GM18511 (cell line): ENCODE results near the gene TMEM270.
"Not testable (repeated sequence)": the region's sequence is repeated elsewhere in the genome, so short reads cannot be mapped to it uniquely, and the experiment has no call there.

ENCODE experiments used
- ATAC-seq: cut with Tn5 transposase; IDR thresholded peaks from one replicate; pipeline ENCODE4 v1.9.1; 2021; ENCODE audit warnings: mild to moderate bottlenecking, moderate library complexity; ENCODE audit not compliant: unreplicated experiment

Gene TMEM270

DNA sequence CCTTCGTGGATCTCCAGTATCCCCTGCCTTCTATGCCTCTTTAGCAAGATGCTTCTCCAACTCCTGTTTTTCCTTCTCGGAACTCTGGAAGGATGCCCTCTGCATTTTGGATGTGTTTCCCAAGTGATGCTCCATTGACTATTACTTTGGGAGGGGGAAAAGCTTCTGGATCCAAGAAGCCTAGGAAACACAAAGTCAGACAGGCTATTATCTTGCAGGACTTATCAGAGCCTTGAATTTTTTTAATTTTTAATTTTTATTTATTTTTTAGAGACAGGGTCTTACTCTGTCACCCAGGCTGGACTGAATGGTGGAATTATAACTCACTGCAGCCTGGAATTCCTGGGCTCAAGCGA is 21.1 kb downstream of the TMEM270 start:
- ATAC-seq: no peak

DNA sequence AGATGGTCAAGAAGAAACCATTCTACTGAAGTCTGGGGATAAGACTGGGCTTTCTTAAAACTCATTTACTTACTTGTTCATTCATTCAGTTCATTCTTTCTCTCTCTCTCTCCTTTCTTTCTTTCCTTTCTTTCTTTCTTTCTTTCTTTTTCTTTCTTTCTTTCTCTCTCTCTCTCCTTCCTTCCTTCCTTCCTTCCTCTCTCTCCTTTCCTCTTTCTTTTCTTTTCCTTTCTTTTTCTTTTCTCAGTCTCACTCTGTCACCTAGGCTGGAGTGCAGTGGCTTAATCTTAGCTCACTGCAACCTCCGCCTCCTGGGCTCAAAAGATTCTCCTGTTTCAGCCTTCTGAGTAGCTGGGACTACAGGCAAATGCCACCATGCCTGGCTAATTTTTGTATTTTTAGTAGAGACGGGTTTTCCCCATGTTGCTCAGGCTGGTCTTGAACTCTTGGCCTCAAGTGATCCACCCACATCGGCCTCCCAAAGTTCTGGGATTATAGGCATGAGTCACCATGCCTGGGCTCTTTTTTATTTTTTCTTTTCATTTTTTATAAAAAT is 24.0 kb downstream of the TMEM270 start:
- not testable (repeated sequence) for ATAC-seq

DNA sequence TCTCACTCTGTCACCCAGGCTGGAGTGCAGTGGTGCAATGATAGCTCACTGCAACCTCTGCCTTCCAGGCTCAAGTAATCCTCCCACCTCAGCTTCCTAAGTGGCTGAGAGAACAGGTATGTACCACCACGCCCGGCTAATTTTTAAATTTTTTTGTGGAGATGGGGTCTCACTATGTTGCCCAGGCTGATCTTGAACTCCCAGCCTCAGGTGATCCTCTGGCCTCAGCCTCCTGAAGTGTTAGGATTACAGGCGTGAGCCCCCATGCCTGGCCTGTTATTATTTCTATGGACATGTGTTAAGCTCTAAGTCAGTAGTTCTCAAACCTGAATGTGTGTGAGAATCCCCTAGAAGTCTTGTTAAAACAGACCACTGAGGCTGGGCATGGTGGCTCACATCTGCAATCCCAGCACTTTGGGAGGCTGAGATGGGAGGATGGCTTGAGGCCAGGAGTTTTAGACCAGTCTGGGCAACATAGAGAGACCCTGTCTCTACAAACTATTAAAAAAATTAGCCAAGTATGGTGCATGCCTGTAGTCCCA is 24.5 kb downstream of the TMEM270 start:
- ATAC-seq: no peak

DNA sequence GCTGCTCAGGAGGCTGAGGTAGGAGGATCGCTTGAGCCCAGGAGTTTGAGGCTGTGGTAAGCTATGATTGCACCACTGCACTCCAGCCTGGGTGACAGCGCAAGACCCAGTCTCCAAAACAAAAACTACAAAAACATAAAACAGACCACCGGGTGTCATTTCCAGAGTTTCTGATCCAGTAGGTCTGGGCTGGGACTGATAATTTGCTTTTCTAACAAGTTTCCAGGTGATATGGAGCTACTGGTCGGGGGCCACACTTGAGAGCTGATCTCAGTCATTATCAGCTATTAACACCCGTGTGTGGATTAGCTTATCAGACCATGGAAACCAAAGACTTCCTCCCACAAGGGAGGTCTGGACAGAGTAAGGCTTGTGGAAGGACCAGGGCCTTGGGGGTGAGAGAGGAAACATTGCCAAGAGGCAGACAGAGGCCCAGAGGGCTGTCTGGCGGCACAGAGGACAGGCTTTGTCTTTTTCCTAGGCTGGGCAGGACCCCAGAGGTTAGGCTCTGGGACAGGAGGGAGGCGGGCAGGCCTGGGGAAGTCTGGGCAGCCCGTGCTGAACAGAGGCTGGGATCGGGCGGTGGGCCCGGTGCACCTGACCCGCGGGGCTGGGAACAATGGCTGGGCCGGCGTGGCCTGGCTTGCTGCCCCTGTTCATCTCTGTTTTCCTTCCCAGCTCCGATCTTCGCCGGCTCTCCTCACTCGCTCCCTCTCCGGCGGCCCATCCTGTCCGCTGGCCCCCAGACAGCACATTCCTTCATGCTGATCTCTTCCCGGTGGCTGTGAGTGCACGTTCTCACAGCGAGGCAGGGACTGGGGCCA is 25.2 kb downstream of the TMEM270 start:
- ATAC-seq: no peak

DNA sequence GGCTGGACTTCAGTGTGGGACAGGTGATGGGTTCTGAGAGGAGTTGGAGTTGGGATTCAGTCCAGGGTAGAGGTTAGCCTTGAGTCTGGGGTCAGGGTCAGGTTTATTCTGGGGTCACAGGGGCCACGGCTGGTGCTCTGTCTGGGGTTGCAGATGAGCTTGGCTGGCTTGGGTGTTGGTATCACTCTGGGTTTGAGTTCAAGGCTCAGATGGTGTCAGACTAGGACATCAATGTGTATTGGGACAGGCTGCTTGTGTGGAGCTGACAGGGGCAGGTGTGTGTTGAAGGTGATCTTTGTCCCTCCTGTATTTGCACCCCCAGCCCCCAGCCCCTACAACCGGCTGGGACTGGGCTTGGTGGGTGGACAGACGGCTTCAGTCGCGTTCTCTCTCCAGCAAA is 26.8 kb downstream of the TMEM270 start:
- no peak for ATAC-seq

DNA sequence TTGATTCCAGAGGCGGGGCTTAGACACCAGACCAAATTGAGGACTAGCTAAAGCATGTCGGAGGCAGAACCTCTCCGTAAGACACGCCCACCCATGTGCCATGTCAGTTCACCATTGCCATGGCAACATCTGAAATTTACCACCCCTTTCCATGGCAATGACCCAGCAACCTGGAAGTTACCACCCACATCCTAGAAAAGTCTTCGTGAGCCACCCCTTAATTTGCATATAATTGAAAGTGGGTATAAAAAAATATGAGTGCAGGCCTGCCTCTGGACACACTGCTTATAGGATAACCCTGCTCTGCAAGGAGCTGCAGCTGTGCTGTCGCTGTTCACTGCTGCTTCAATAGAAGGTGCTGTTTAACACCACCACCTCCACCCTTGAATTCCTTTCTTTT is 28.0 kb downstream of the TMEM270 start:
- no peak for ATAC-seq

DNA sequence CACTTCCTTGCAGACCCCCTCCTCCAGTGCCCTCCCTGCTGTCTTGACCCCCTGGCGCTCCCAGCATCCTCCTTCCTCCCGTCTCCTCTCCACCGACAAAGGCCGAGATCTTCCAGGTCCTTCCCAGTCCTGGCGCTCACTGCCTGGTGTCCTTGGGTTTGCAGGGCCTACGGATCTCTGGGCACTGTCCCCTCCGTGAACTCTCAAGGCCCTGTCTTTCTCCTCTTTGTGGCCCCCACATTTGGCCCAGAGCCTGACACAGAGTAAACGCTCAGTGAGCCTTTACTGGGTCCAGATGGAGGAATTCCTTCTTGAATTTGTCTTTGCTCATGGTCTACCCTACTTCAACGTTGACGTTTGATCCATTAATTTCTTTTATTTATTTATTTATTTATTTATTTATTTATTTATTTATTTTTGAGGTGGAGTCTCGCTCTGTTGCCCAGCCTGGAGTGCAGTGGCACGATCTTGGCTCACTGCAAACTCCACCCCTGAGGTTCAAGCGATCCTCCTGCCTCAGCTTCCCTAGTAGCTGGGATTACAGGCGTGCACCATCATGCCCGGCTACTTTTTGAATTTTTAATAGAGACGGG is 29.7 kb downstream of the TMEM270 start:
- ATAC-seq: no peak

DNA sequence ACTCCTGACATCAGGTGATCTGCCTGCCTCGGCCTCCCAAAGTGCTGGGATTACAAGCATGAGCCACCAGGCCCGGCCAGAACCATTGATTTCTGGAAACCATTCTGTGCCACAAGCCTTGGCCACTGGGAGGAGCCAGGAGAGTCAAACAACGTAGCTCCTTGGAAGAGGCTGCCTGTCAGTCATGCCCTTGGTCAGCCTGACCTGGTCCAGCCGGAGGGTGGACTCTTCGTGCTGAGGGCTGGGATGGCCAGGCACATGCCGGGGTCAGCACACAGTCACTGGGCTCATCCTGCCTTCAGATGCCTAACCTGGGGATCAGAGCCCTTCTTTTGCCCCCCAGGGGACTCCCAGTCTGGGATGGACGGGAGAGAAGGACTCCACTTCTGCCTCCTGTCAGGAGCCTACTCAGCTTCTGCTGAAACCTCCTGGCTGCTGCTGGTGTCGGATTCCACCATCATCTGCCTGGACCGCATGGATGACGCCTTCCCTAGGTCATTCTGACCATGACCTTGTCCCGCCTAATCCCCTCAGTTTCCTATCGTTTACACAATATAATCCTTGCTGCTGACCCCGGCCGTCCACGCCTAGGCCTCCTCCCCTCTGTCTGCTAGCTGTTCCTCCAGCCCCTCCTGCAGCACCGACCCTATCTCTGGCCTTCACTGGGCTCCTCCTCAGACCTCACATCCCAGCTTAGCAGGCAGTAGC is 30.4 kb downstream of the TMEM270 start:
- ATAC-seq: no peak

DNA sequence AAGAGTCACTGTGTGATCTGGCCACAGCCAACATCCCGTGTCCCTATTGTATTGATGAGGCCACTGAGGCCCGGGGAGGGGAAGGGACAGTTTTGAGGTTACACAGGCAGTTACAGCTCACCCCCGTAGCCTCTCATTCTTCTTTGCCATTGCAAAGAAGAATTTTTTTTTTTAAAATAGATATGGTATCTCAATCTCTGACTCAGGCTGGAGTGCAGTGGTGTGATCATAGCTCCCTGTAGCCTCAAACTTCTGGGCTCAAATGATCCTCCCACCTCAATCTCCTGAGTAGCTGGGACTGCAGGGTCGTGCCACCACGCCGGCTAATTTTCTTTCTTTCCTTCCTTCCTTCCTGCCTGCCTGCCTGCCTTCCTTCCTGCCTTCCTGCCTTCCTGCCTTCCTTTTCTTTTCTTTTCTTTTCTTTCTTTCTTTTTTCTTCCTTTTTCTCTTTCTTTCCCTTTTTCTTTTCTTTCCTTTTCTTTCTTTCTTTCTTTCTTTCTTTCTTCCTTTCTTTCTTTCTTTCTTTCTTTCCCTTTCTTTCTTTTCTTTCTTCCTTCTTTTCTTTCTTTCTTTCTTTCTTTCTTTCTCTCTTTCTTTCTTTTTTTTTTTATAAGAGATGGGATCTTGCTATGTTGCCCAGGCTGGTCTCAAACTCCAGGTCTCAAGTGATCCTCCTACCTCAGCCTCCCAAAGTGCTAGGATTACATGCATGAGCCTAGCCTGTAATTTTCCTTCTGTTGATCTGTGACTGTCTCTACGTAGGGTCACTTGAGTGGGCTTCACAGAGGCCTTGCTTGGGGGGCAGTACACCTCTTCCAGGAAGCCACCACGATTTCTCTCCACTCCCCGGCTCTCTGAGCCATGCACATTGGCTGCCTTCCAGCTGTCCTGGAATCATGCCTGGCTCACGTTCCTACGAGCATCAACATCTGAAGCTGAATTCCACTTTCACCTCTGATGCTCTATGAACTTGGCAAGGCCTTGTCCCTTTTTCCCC is 31.3 kb downstream of the TMEM270 start:
- ATAC-seq: no peak

DNA sequence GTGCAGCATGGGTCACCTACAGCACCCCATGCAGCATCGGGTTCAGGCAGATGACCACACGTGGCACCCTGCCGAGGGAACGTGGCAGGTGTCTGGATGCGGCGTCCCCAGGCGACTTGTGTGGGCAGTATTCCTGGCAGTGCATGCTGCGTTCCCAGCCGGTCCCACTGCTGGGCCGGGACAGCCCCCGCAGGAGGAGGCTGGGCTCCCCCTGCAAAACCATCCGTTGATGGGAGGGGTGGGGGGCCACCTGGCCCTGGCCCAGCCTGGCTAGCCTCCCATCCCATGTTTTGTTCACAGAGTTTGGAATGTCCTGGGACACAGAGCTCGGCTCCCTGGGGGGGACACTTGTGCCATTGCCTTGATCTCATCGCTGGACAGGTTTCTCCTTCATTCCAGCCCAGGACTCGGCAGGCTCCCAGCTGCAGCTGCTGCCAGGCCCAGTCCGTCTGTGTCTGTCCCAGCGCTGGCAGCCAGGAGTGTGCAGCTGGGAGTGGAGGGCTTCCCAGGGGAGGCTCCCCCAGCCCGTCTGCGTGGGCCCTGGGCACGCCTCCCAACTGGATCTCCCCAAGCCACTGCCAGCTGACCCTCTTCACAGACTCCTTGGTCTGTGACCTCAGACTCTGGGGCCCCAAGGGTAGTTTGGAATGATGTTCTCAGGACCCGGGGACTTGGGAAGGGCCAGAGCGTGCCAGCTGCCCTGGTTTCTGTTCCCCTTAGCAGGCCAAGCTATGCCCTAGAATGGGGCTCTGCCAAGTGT is 32.6 kb downstream of the TMEM270 start:
- no peak for ATAC-seq

DNA sequence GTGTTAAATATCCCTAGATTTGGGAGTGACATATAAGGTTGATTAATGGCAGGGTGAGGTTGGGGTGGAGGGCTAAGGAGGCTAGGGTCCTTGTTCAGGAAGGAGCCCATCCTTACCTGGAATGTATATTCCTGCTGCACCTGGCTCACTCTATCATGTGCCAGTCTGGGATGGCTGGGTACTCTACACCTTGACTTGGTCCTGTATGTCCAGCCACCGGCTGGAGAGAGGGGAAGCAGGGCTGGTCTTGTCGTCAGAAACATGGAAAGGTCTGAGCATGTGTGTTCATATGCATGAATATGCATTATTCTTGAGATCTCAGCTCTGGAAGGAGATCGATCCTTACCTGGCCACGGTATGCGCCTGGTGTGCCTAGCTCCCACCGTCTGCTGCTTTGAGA is 33.2 kb downstream of the TMEM270 start:
- ATAC-seq: no peak

DNA sequence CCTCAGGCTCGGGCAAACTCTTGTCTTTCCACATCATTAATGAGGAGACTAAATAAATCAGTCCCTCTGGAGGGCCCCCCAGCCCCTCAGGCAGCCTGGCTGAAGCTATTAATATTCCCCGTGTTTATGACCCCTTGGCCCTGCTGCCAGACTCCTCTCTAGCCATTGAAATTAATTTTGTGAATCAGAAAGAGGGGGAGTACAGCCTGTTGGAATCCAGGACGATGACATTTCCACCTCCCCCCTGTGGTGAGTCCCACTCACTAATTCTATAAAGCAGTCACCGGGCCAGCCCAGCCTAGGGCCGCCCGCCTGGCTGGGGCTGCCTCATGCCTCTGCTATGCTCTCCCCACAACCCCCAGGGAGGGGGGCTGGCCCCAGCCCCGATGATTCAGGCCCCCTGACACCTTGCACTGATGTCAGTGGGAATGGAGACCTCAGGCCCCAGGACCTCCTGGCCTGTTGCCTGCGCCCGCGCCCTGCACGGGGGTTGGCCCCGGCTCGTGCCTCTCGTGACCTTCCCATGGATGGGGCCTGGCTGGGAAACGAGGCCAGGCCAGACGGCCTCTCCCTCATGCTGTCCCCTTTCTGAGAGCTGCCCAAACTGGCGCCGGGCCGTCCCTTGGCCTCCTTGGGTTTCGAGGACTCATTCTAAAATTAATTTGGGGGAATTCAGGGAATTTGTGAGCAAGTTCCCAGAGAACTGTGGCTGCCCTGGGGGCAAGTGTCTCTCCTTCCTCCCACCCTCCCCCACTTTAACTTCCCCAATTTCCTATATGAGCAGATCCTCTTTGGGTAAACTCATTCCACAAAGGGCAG is 34.0 kb downstream of the TMEM270 start:
- ATAC-seq: no peak

DNA sequence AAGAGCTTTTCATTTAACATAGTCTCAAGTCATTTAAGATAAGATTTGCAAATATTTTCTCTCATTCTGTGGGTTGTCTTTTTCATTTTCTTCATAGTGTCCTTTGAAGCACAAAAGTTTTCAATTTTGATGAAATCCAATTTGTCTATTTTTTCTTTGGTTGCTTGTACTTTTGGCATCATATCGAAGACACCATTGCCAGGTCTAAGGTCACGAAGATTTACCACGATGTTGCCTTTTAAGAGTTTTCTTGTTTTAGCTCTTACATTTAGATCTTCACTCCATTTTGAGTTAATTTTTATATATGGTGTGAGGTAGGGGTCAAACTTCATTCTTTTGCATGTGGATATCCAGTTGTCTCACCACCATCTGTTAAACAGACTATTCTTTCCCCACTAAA is 34.7 kb downstream of the TMEM270 start:
- ATAC-seq: no peak

DNA sequence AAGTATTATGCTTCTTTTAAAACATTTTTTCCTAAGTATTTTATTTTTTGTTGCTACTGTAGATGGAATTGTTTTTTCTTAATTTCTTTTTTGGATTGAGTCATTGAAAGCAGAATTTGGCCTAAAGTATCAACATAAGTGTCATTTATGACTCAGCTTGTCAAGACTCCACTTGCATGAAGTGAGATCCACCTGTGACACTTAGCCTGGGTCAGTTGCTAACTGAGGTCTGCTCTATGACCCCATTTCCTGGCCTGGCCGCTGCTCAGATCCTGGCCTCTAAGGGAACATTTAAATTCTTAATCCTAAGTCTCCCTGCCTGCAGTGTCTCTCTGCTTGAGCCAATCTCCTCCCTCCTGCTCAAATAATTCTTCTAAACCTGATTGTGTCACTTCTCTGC is 35.5 kb downstream of the TMEM270 start:
- ATAC-seq: no peak

DNA sequence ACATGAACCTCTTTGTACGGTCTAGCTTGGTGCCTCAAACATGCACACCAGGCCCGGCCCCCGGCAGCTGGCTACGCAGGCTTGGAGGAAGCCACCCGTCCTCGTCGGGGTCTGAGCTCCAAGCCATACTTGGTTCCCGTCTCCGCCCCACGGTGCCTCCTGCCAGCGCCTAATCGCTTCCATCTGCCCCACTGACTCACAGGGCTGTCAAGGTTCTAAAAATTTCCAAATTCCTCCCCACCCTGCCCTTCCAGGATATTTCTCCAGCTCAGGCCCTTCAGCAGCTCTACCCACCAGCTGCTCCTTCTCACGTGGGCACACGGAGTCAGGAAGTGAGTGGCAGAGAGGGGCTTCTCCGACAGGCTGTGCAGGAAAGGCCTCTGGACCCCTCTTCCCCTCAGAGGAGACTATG is 38.8 kb downstream of the TMEM270 start:
- no peak for ATAC-seq

DNA sequence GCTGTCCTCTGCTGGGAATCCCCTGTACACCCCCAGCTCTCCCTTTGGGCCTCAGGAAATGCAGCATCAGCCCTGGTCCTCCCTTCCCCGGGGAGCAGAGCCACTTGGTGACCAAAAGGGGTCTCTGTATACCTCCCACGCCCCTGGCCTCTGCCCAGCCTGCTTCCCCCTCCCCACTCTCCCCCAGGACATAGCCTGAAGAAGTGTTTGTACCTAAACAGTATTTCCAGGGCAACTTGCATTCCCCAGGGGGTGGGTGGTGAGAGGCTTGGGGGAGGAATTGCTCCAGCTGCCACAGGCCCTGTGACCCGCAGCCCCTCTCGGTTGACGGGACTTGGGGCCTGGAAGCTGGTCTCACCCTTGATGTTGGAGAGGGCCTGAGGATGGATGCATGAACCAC is 39.3 kb downstream of the TMEM270 start:
- ATAC-seq: no peak

DNA sequence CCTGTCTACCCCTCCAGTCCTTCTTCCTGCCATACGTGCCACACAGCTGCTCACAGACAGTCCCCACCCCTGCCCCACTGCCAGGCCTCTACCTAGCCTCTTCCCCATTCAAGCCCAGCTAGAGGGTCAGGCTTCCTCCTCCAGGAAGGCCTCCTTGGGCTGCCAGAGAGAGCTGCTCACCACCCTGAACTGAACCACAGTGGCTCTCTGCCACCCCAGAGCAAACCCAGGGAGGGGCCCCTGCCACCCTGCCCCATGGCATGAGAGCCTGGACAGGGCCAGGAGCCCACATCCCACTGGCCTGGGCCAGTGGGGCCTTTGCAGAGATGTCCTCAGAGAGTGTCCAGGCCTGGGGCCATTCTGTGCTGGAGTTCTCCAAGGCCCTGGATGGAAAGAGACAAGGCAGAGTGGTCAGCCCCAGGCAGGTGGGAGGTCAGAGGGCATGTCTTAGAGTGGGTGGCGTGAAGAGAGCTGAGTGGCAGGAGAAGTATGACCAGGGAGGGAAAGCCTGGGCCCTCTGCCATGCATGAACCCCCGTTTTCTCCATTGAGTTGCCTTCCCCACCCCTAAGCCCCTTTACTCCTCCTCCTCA is 40.4 kb downstream of the TMEM270 start:
- ATAC-seq: no peak

DNA sequence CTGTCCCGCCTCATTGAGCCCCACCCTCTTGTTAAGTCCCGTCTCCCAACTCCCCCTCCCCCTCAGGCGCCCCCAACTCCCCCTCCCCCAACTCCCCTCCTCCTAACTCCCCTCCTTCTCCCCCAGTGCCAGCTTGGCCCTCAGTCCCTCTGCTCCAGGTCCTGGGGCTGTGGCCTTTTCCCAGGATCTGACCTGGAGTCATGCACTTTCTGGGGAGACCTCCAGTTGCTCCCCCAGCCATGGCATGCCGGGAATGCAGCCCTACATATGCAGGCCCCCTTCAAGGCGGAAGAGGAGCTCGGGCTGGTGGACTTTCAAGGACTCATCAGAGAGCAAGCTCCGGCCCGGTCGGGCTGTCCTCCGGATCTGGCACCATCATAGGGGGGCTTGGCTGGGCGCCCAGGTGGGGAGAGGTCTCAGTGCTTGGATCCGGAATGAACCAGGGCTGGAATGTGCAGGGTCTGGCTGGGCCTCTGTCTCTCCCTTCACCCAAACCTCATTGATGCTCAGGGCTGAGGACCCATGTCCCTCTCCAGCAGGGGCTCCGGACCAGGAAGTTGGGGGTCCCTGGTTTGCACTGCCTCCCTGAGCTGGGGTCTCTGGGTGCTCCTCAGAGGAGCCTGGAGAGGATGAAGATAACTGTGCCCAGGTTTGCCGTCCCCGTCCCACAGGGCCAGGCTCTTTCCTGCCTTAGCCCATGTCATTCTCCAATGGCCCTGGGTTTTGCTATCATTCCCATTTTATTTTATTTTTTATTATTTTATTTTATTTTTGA is 41.1 kb downstream of the TMEM270 start:
- no peak for ATAC-seq
